ENCODE measurements around the gene AGXT. TPM values are rescaled to one million over a fixed set of nuclear protein-coding genes. Genes with fewer than 3 reads are reported as not detected.

AGXT gene
- total RNA-seq, 3 donors from 2014 or later = under 0.01 TPM; not detected in 2

- Histone ChIP-seq H3K36me3 (no peaks in the 10 kb centered on the region), H3K27ac (no peak overlapping the region), H3K27me3 (no peaks in the 10 kb centered on the region), H3K4me1 (no peaks in the 10 kb centered on the region), H3K4me3 (no peak overlapping the region), H3K9me3 (no peaks in the 10 kb centered on the region)
- DNase-seq (ENCODE audit: low spot score in 2 of 2) = no peak
- TF ChIP-seq POLR2AphosphoS5 (IDR thresholded peaks at IDR 0.05) = no peak
- no peak for TF ChIP-seq POLR2A (IDR thresholded peaks at IDR 0.05)
- TF ChIP-seq CTCF (IDR thresholded peaks at IDR 0.05) = no peak
- intact Hi-C loops (cut with DNase I; ENCODE audit: low total_unique reads) = no loop called here
Measured at GRCh38 chr2:240886023-240886565, 17.5 kb downstream of the AGXT start.

GRCh38 chr2:240886678-240887609 is 18.3 kb downstream of the AGXT start:
- H3K9me3 ChIP-seq = no peaks in the 10 kb centered on the region
- H3K27ac ChIP-seq = no peak overlapping the region
- intact Hi-C loops (cut with DNase I; ENCODE audit: low total_unique reads) = no loop called here
- H3K27me3 ChIP-seq = no peaks in the 10 kb centered on the region
- DNase-seq (ENCODE audit: low spot score in 2 of 2) = no peak
- no peaks in the 10 kb centered on the region for H3K4me1 ChIP-seq
- no peak overlapping the region for H3K4me3 ChIP-seq
- no peak for TF ChIP-seq POLR2A (IDR thresholded peaks at IDR 0.05)
- TF ChIP-seq POLR2AphosphoS5 (IDR thresholded peaks at IDR 0.05) = no peak
- TF ChIP-seq CTCF (IDR thresholded peaks at IDR 0.05) = no peak
- H3K36me3 ChIP-seq = no peaks in the 10 kb centered on the region

GRCh38 chr2:240887631-240888030 is 19.0 kb downstream of the AGXT start:
- DNase-seq (ENCODE audit: low spot score in 2 of 2) = no peak
- intact Hi-C loops (cut with DNase I; ENCODE audit: low total_unique reads) = no loop called here
- Histone ChIP-seq H3K36me3 (no peaks in the 10 kb centered on the region), H3K4me3 (no peak overlapping the region), H3K9me3 (no peaks in the 10 kb centered on the region), H3K4me1 (no peaks in the 10 kb centered on the region), H3K27ac (no peak overlapping the region), H3K27me3 (no peaks in the 10 kb centered on the region)
- no peak for TF ChIP-seq POLR2AphosphoS5 (IDR thresholded peaks at IDR 0.05)
- TF ChIP-seq CTCF (IDR thresholded peaks at IDR 0.05) = no peak
- no peak for TF ChIP-seq POLR2A (IDR thresholded peaks at IDR 0.05)

GRCh38 chr2:240888130-240888889 is 19.7 kb downstream of the AGXT start:
- TF ChIP-seq POLR2A (IDR thresholded peaks at IDR 0.05) (no peak), POLR2AphosphoS5 (IDR thresholded peaks at IDR 0.05) (no peak), CTCF (IDR thresholded peaks at IDR 0.05) (no peak)
- no peak for DNase-seq (ENCODE audit: low spot score in 2 of 2)
- no peaks in the 10 kb centered on the region for H3K36me3 ChIP-seq
- intact Hi-C loops (cut with DNase I; ENCODE audit: low total_unique reads) = no loop called here
- no peaks in the 10 kb centered on the region for H3K27me3 ChIP-seq
- no peaks in the 10 kb centered on the region for H3K9me3 ChIP-seq
- no peak overlapping the region for H3K4me3 ChIP-seq
- no peaks in the 10 kb centered on the region for H3K4me1 ChIP-seq
- no peak overlapping the region for H3K27ac ChIP-seq
